HG03342 (cell line): Measurements from ENCODE around the gene CCDC97.

Experiments used
- ATAC-seq: cut with Tn5 transposase; IDR thresholded peaks from one replicate; pipeline ENCODE4 v1.9.1; 2021; ENCODE audit warnings: mild to moderate bottlenecking, moderate library complexity; ENCODE audit not compliant: unreplicated experiment

Gene CCDC97

GRCh38 chr19:41318696-41319499, 8.9 kb downstream of the CCDC97 start:
- ATAC-seq: no peak

DNA sequence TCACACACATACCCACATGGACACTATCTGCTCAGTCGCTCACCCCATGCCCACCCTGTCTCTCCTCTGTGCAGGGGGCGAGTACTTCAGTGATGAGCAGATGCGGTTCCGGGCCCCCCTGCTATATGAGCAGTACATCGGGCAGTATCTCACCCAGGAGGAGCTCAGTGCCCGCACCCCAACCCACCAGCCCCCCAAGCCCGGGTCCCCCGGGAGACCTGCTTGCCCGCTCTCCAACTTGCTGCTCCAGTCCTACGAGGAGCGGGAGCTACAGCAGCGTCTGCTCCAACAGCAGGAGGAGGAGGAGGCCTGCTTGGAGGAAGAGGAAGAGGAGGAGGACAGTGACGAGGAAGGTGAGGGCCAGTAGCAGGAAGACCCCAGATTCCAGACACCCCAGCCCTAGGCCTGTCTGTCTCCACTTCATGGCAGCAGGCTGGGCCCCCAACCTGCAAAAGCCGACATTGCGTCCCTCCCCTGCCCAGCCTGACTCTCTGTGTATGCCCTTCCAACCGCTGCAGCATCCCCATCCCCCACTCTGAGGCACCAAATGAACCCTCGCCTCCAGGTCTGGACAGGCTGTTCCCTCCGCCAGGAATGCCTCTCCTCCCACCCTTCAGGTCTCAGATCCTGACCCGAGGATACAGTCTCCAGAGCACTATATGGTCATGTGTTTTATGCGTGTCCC, 9.7 kb downstream of the CCDC97 start:
- no peak for ATAC-seq

- no peak for ATAC-seq
Observed at GRCh38 chr19:41320185-41320518, 10.2 kb downstream of the CCDC97 start.

GRCh38 chr19:41320568-41320967, 10.6 kb downstream of the CCDC97 start:
- ATAC-seq: no peak

- ATAC-seq: no peak
Observed at GRCh38 chr19:41321204-41321599, 11.2 kb downstream of the CCDC97 start.

- no peak for ATAC-seq
Observed at GRCh38 chr19:41321600-41322270, 11.8 kb downstream of the CCDC97 start.

GRCh38 chr19:41322451-41322850, 12.5 kb downstream of the CCDC97 start:
- ATAC-seq: no peak

- ATAC-seq: no peak
Observed at GRCh38 chr19:41323023-41323422, 13.1 kb downstream of the CCDC97 start.

DNA sequence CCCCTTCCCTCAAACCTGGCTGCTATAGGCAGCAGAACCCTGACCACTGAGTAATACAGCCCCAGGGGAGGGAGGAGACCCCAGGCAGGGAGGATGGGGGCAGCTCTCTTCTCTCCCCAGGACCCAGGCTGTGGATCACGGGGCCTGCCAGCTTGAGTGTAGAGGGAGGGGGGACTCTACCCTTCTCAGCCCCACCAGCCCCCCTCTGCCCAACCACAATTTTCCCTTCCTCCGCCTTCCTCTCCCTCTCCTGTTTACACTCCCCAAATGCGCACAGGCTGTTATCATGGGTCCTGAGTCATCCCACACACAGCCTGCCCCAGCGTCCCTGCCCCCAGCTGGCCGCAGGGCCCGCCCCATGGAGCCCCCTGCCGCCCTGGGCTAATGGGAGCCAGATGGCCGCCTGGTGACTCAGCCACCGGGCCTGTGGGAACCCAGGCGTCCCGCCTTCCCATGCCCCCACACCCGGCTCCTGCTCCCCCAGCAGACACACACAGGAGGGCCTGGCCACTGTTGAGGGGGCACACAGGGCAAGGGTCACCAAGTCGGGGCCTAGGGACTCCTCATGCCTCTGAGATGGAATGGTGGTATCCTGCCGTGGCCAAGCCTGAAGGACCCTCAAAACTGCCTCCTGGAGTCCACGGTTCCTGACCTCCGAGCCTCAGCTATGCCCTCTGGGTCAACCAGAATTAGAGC, 13.6 kb downstream of the CCDC97 start:
- no peak for ATAC-seq

- no peak for ATAC-seq
Observed at GRCh38 chr19:41324231-41324702, 14.3 kb downstream of the CCDC97 start.

- no peak for ATAC-seq
Observed at GRCh38 chr19:41324921-41325639, 15.1 kb downstream of the CCDC97 start.

- no peak for ATAC-seq
Observed at GRCh38 chr19:41325640-41325946, 15.6 kb downstream of the CCDC97 start.

- ATAC-seq: no peak
Observed at GRCh38 chr19:41325947-41326706, 16.2 kb downstream of the CCDC97 start.

DNA sequence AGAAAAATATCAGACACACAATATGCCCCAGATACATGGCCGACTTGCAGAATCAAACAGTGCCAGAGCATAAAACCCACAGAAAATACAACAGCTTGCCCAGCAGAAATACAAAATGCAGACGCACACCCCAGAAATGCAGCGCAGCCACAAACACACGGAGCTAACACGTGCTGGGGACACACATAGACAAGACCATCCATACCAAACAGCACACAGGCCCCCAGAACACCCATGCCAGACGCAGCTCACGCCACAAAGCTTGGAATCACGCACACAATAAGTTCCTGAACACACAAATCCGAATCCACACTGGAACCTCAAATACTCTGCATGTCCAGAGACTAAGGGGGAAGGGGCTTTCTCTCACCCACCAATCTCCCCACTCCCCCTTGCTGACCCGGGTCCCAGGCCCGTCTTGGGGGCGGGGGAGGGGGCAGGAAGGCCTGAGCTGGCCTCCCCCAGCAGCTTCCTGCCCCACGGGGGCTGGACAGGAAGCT, 17.2 kb downstream of the CCDC97 start:
- ATAC-seq: no peak

GRCh38 chr19:41327576-41328156, 17.7 kb downstream of the CCDC97 start:
- ATAC-seq: peak; percentile 36

DNA sequence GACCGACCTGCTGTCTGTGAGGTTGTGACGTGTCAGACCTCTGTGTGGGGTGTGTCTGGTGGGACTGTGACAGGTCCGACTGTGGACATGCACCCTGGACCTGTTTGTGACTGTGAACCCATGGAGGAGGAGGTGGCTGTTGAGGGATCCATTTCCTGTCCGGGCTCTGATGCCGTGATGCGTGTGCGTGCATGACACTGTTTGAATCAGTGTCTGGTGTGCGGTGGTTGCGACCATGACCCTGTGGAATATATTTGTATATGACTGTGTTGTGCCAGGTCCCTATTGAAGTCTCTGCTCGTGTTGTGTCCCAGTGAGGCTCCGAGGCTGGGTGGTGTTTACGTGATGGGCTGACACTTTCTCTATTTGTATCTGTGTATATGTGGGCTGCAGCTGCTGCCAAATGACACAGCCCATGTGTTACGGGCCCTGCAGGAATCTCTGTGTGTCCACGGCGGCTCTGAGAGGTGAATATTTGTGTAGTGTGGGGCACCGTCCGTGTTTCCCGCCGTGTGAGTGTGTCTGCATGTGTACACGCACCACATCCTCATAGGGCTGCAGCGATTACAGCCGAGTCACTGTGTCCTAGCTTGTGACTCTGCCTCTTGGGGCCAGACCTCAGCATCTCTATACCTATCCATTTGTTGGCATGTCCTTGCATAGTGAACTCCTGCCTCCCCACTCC, 18.3 kb downstream of the CCDC97 start:
- ATAC-seq: peak; percentile 16

DNA sequence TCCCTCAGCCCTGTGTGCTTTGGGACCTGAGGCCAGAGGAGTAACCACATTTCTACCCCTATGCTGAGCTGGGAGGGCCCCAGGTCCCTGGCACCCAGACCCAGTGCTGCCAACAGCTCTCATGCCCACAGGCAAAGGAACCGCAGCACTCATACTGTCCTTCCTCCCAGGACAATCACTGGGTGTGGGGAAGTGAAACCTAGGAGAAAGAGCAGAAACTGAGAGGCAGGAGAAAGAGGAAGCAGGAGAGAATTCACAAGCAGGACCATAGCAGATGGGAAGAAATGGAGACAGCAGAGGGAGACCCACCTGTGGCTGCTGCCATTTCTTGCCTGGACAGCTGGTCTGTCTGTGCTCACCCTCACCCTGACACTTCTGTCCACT, 18.9 kb downstream of the CCDC97 start:
- ATAC-seq: peak; percentile 7

DNA sequence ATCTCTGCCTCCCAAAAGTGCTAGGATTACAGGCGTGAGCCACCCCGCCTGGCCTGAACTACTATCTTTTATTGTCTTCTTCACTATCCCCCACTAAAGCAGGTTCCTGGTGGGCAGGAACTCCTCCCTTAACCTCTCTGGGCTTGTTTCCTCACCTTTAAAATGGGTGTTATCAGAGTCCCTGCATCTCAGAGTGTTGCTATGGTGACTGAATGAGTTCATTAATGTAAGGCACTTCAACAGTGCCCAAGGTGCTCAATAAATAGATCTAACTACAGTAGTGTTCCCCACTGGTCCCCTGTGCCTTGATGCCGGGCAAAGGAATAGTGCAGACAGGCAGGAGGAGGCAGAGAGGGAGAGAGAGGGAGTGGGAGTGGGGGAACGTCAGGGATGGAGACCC, 20.5 kb downstream of the CCDC97 start:
- no peak for ATAC-seq
